Measurements from ENCODE around the gene UBE2B.

The UBE2B gene

GRCh38 chr5:134403951-134404350, 32.6 kb downstream of the UBE2B start:
- DNase-seq (ENCODE audit: low read depth), result no peak
- TF ChIP-seq CTCF (IDR thresholded peaks at IDR 0.05; ENCODE audit: low read length, missing control alignments), result no peak
- H3K4me3 ChIP-seq (replicated peaks; ENCODE audit: low read depth, low read length), result no peak overlapping the region

GRCh38 chr5:134406390-134406789, 35.0 kb downstream of the UBE2B start:
- no peak for DNase-seq (ENCODE audit: low read depth)
- no peak for TF ChIP-seq CTCF (IDR thresholded peaks at IDR 0.05; ENCODE audit: low read length, missing control alignments)
- H3K4me3 ChIP-seq (replicated peaks; ENCODE audit: low read depth, low read length), result no peak overlapping the region

GRCh38 chr5:134409321-134409720, 38.0 kb downstream of the UBE2B start:
- H3K4me3 ChIP-seq (replicated peaks; ENCODE audit: low read depth, low read length), result no peak overlapping the region
- no peak for TF ChIP-seq CTCF (IDR thresholded peaks at IDR 0.05; ENCODE audit: low read length, missing control alignments)
- no peak for DNase-seq (ENCODE audit: low read depth)

GRCh38 chr5:134410822-134411221, 39.5 kb downstream of the UBE2B start:
- no peak for TF ChIP-seq CTCF (IDR thresholded peaks at IDR 0.05; ENCODE audit: low read length, missing control alignments)
- peak overlapping the region; percentile 91 for H3K4me3 ChIP-seq (replicated peaks; ENCODE audit: low read depth, low read length)

GRCh38 chr5:134411228-134411545, 39.8 kb downstream of the UBE2B start:
- peak overlapping the region; percentile 91 for H3K4me3 ChIP-seq (replicated peaks; ENCODE audit: low read depth, low read length)
- DNase-seq (ENCODE audit: low read depth), result no peak
- no peak for TF ChIP-seq CTCF (IDR thresholded peaks at IDR 0.05; ENCODE audit: low read length, missing control alignments)

More at GRCh38 chr5:134410822-134411221, 39.5 kb downstream of the UBE2B start:
- no peak for DNase-seq (ENCODE audit: low read depth)

- peak within 1 kb of the TSS; percentile 91 for H3K4me3 ChIP-seq (replicated peaks; ENCODE audit: low read depth, low read length)
- peak; percentile 48 for TF ChIP-seq CTCF (IDR thresholded peaks at IDR 0.05; ENCODE audit: low read length, missing control alignments)
- peak; percentile 88 for DNase-seq (ENCODE audit: low read depth)
Measured at GRCh38 chr5:134411546-134412266, 40.3 kb downstream of the UBE2B start, which contains the start of gene CDKN2AIPNL. CDKN2AIPNL (minus strand) TSS chr5:134411881; CDS start chr5:134411854, 27 bp downstream.

- no peak for DNase-seq (ENCODE audit: low read depth)
- no peak overlapping the region for H3K4me3 ChIP-seq (replicated peaks; ENCODE audit: low read depth, low read length)
- no peak for TF ChIP-seq CTCF (IDR thresholded peaks at IDR 0.05; ENCODE audit: low read length, missing control alignments)
Measured at GRCh38 chr5:134413046-134413445, 41.7 kb downstream of the UBE2B start.
